H1 (cell line): Measurements from ENCODE around the gene TRAF3IP3. TPM values are rescaled to one million over a fixed set of nuclear protein-coding genes. Genes with fewer than 3 reads are reported as not detected.

Experiments
- CTCF ChIA-PET: fragments of 300-600 bp; sonication (Branson Sonifier 250); formaldehyde crosslinking; loops from one replicate; lab custom pipeline; 2021; ENCODE audit not compliant: partially characterized antibody; lab: Charles Lee
- POLR2A ChIA-PET: fragments of 300-600 bp; sonication (Branson Sonifier 250); formaldehyde crosslinking; loops from one replicate; lab custom pipeline; 2021; ENCODE audit warnings: inconsistent platforms; ENCODE audit not compliant: partially characterized antibody; lab: Charles Lee
- DNase-seq, 2 experiments: peaks; one replicate each; pipeline versions ENCODE4 v3.0.0 to v3.0.0-alpha.2; 2010 to 2022; ENCODE audit warnings: low spot score in 2 of 2, low read depth in 1 of 2, mixed read lengths in 1 of 2
- FAIRE-seq: peaks from 2 replicates; lab custom pipeline; 2011; peaks lifted over from hg19 to GRCh38; lab: Jason Lieb, UNC
- H2AFZ ChIP-seq: 2 replicates; pipeline ENCODE4 v1.8.1; 2012; ENCODE audit warnings: low read length, inconsistent platforms
- H2AK5ac ChIP-seq: 2 replicates; pipeline ENCODE4 v1.6.1; 2013; ENCODE audit warnings: low read depth, low read length
- H2BK120ac ChIP-seq: replicated peaks from 2 replicates; pipeline ENCODE3; 2013; ENCODE audit warnings: low read depth, low read length, inconsistent platforms
- H2BK12ac ChIP-seq: 2 replicates; pipeline ENCODE4 v1.6.1; 2013; ENCODE audit warnings: low read depth, low read length
- H2BK15ac ChIP-seq: 2 replicates; pipeline ENCODE4 v1.6.1; 2013; ENCODE audit warnings: low read length
- H2BK20ac ChIP-seq: 2 replicates; pipeline ENCODE4 v1.6.1; 2013; ENCODE audit warnings: low read length
- H2BK5ac ChIP-seq: 2 replicates; pipeline ENCODE4 v1.6.1; 2013; ENCODE audit warnings: low read depth, low read length
- H3K14ac ChIP-seq: 2 replicates; pipeline ENCODE4 v1.6.1; 2013; ENCODE audit warnings: inconsistent platforms; ENCODE audit not compliant: insufficient read length
- H3K18ac ChIP-seq: 2 replicates; pipeline ENCODE4 v1.6.1; 2013; ENCODE audit warnings: low read length; ENCODE audit errors: extremely low read depth
- H3K23ac ChIP-seq: 2 replicates; pipeline ENCODE4 v1.6.1; 2013; ENCODE audit warnings: inconsistent platforms; ENCODE audit not compliant: insufficient read length
- H3K23me2 ChIP-seq: 2 replicates; pipeline ENCODE4 v1.6.1; 2013; ENCODE audit warnings: low read depth, low read length
- H3K27ac ChIP-seq: 2 replicates; pipeline ENCODE4 v1.6.1; 2011; ENCODE audit warnings: low read depth, low read length, inconsistent platforms
- H3K27me3 ChIP-seq, 4 experiments: replicated peaks in 1 of 4; 1 replicate in 1 of 4; 2 replicates in 3 of 4; pipeline versions ENCODE4 v1.6.1 to v1.8.1; 2011 to 2013; ENCODE audit warnings: low read length in 3 of 4, mild to moderate bottlenecking in 3 of 4, inconsistent platforms in 2 of 4, mixed read lengths in 2 of 4, moderate library complexity in 1 of 4; ENCODE audit not compliant: control insufficient read depth in 3 of 4, insufficient read depth in 3 of 4; ENCODE audit errors: extremely low read depth in 1 of 4
- H3K36me3 ChIP-seq, 4 experiments: 2 replicates each; pipeline versions ENCODE4 v1.6.1 to v1.8.1; 2011 to 2013; ENCODE audit warnings: mild to moderate bottlenecking in 4 of 4, low read length in 3 of 4, moderate library complexity in 2 of 4, control low read depth in 1 of 4, inconsistent platforms in 1 of 4; ENCODE audit not compliant: insufficient read depth in 4 of 4, control insufficient read depth in 2 of 4
- H3K4ac ChIP-seq: replicated peaks from 2 replicates; pipeline ENCODE3; 2013; ENCODE audit warnings: low read length, low read depth, mixed read lengths, inconsistent platforms; ENCODE audit not compliant: insufficient read length
- H3K4me1 ChIP-seq, 4 experiments: replicated peaks in 1 of 4; 1 replicate in 1 of 4; 2 replicates in 3 of 4; pipeline versions ENCODE4 v1.6.1 to v1.8.1; 2011 to 2013; ENCODE audit warnings: low read length in 3 of 4, inconsistent platforms in 2 of 4, mixed read lengths in 1 of 4; ENCODE audit not compliant: insufficient read depth in 4 of 4, control insufficient read depth in 3 of 4
- H3K4me2 ChIP-seq, 2 experiments: 2 replicates each; pipeline versions ENCODE4 v1.6.1 to v1.8.1; 2011 to 2013; ENCODE audit warnings: low read depth in 2 of 2, low read length in 2 of 2, control low read depth in 1 of 2, inconsistent platforms in 1 of 2, mild to moderate bottlenecking in 1 of 2; ENCODE audit not compliant: insufficient read depth in 1 of 2
- H3K4me3 ChIP-seq, 4 experiments: fragments of 200-600, 300-600 bp in 1 of 4; sonication (generic), shearing (Covaris generic), sonication (Bioruptor Twin) in 1 of 4; 2 replicates each; pipeline versions ENCODE4 v1.5.1 to v1.8.1; 2011 to 2016; ENCODE audit warnings: low read length in 4 of 4, low read depth in 3 of 4, control low read depth in 2 of 4, inconsistent platforms in 2 of 4, mild to moderate bottlenecking in 2 of 4, mixed read lengths in 1 of 4, moderate library complexity in 1 of 4; ENCODE audit not compliant: insufficient read depth in 2 of 4; ENCODE audit errors: extremely low read depth in 1 of 4
- H3K56ac ChIP-seq: replicated peaks from 2 replicates; pipeline ENCODE3; 2013; ENCODE audit warnings: low read depth, mild to moderate bottlenecking, mixed read lengths, low read length, inconsistent platforms; ENCODE audit not compliant: insufficient read length
- H3K79me1 ChIP-seq: 2 replicates; pipeline ENCODE4 v1.6.1; 2013; ENCODE audit warnings: low read depth, low read length, control low read depth
- H3K79me2 ChIP-seq, 2 experiments: 2 replicates each; pipeline versions ENCODE4 v1.6.1 to v1.8.1; 2012 to 2013; ENCODE audit warnings: low read length in 2 of 2, mild to moderate bottlenecking in 2 of 2, inconsistent platforms in 1 of 2; ENCODE audit not compliant: insufficient read depth in 2 of 2, control insufficient read depth in 1 of 2
- H3K9ac ChIP-seq, 4 experiments: replicated peaks in 1 of 4; 1 replicate in 1 of 4; 2 replicates in 3 of 4; pipeline versions ENCODE4 v1.6.1 to v1.8.1; 2011 to 2013; ENCODE audit warnings: low read depth in 3 of 4, low read length in 3 of 4, control low read depth in 2 of 4, mild to moderate bottlenecking in 2 of 4, moderate library complexity in 2 of 4, inconsistent platforms in 1 of 4; ENCODE audit errors: extremely low read depth in 1 of 4
- H3K9me3 ChIP-seq, 2 experiments: 2 replicates each; pipeline versions ENCODE4 v1.6.1 to v1.8.1; 2012 to 2013; ENCODE audit warnings: mild to moderate bottlenecking in 2 of 2, moderate library complexity in 2 of 2, control low read depth in 1 of 2, inconsistent platforms in 1 of 2, low read depth in 1 of 2, low read length in 1 of 2, mixed read lengths in 1 of 2; ENCODE audit not compliant: insufficient read depth in 2 of 2
- H4K20me1 ChIP-seq, 2 experiments: replicated peaks in 1 of 2; 2 replicates each; pipeline versions ENCODE3 to v1.8.1; 2011 to 2013; ENCODE audit warnings: inconsistent platforms in 2 of 2, low read length in 2 of 2, mild to moderate bottlenecking in 1 of 2; ENCODE audit not compliant: insufficient read depth in 2 of 2, control insufficient read depth in 1 of 2
- H4K5ac ChIP-seq: 2 replicates; pipeline ENCODE4 v1.6.1; 2013; ENCODE audit warnings: low read length, low read depth, mixed read lengths, inconsistent platforms; ENCODE audit not compliant: insufficient read length
- H4K8ac ChIP-seq: 2 replicates; pipeline ENCODE4 v1.8.0; 2013; ENCODE audit warnings: mild to moderate bottlenecking, moderate library complexity, low read length, inconsistent platforms; ENCODE audit not compliant: insufficient read depth; ENCODE audit errors: extremely low read depth
- H4K91ac ChIP-seq: replicated peaks from 2 replicates; pipeline ENCODE3; 2013; ENCODE audit warnings: low read length, mixed read lengths, inconsistent platforms; ENCODE audit not compliant: insufficient read length
- CBX5 ChIP-seq: fragments of 300-800, 300-1000 bp; sonication (generic); IDR thresholded peaks from 2 replicates; pipeline ENCODE4 v1.7.1; 2016; ENCODE audit warnings: antibody characterized with exemption, low read length, low read depth
- CHD1 ChIP-seq: IDR thresholded peaks from 2 replicates; pipeline ENCODE4 v1.6.1; 2012; ENCODE audit warnings: low read depth, low read length, improper control_type of control experiment
- FOSL1 ChIP-seq: IDR thresholded peaks from 2 replicates; pipeline ENCODE4 v1.6.1; 2011; ENCODE audit warnings: mild to moderate bottlenecking, low read depth, low read length, moderate library complexity; ENCODE audit not compliant: insufficient read depth
- MAFK ChIP-seq: IDR thresholded peaks from 2 replicates; pipeline ENCODE4 v1.6.1; 2012; ENCODE audit warnings: low read depth, mild to moderate bottlenecking, improper control_type of control experiment, low read length
- SAP30 ChIP-seq: fragments of 300-600 bp; sonication (generic); IDR thresholded peaks from 2 replicates; pipeline ENCODE4 v1.7.1; 2012; ENCODE audit warnings: low read length, moderate library complexity, mild to moderate bottlenecking, inconsistent platforms; ENCODE audit not compliant: insufficient read depth, insufficient replicate concordance
- SIRT6 ChIP-seq: IDR thresholded peaks from one replicate; pipeline ENCODE4 v1.7.1; 2012; ENCODE audit warnings: low read length, inconsistent platforms
- SIX5 ChIP-seq: IDR thresholded peaks from 2 replicates; pipeline ENCODE4 v1.6.1; 2011; ENCODE audit warnings: mild to moderate bottlenecking, low read depth, low read length
- TAF7 ChIP-seq: optimal IDR thresholded peaks from 2 replicates; pipeline ENCODE3; 2011; ENCODE audit warnings: low read depth, mild to moderate bottlenecking, inconsistent platforms, low read length, moderate library complexity, borderline replicate concordance
- TCF12 ChIP-seq: IDR thresholded peaks from 2 replicates; pipeline ENCODE4 v1.6.1; 2011; ENCODE audit warnings: low read depth, mild to moderate bottlenecking, low read length
- USF2 ChIP-seq: IDR thresholded peaks from 2 replicates; pipeline ENCODE4 v1.6.1; 2011; ENCODE audit warnings: low read length, improper control_type of control experiment
- WGBS, 2 experiments: shearing (Covaris generic) in 1 of 2; methylation state at CpG; one replicate each; pipeline versions ENCODE4 v1.1.6 to v1.1.7; 2013 to 2015; ENCODE audit warnings: low lambda C conversion rate in 2 of 2, mixed read lengths in 2 of 2, inconsistent platforms in 1 of 2, low coverage in 1 of 2, missing lambda C conversion rate in 1 of 2; ENCODE audit not compliant: insufficient replicate concordance in 2 of 2, insufficient coverage in 1 of 2, insufficient read length in 1 of 2; ENCODE audit errors: extremely low coverage in 1 of 2, missing lambda C conversion rate in 1 of 2; 5-methylcytosine and 5-hydroxymethylcytosine counted together
- polyA plus RNA-seq, 7 experiments: library from polyadenylated mRNA; depleted of rRNA in 3 of 7; stranded (reverse) in 5 of 7; unstranded in 2 of 7; fragments of >200 nt in 5 of 7; fragments of 200-250 nt in 2 of 7; gene quantifications; 1 replicate in 5 of 7; 2 replicates in 1 of 7; 4 replicates in 1 of 7; pipeline versions ENCODE4 v1.2.1 to v1.2.3, GENCODE V29; 2011 to 2013; ENCODE audit warnings: missing spikeins in 2 of 7, mixed read lengths in 2 of 7
- total RNA-seq: library from RNA; stranded (reverse); fragmentation: NEBNext Ultra II Directional; extraction: Animal tissue kit (Norgen Biotek cat#: 25700); gene quantifications from 2 replicates; pipeline ENCODE4 v1.2.1, GENCODE V29; 2021

The TRAF3IP3 gene
- total and polyA plus RNA-seq, 2 of the 8 experiments (the other 6 are each of a cell fraction or from before 2014, with no cell fraction given), result not detected

DNA sequence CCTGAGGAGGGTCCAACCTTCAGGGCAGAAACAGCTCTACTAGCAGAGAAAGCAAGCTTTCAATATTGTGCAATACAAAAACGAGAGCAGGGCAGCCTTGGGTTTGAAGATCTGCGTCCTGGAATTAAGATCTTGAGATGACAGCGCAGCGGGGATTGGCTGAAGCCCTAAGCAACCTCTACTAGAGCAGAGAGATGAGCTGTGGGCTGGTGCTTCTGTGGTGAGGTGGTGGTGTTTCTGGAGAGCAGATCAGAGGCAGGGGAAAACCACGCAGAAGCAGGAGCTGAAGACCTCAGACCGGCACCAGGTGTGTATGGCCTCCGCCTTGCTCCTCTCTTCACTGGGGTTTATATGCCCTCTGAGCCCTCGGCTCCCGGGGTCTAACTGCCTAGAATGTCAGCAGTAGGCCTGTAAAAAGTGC is 12.5 kb downstream of the TRAF3IP3 start:
- peaks cover 0 to 11% of the 10 kb centered on the region in 2 experiments for H4K20me1 ChIP-seq
- H4K8ac ChIP-seq, result no peak overlapping the region
- peaks cover 5 to 8% of the 10 kb centered on the region in 2 experiments; a peak in 2 of 4 replicates for H3K9me3 ChIP-seq
- no peaks in the 10 kb centered on the region; a peak in 1 of 7 replicates for H3K4me1 ChIP-seq
- H2BK120ac ChIP-seq, result no peak overlapping the region
- H2BK12ac ChIP-seq, result no peak overlapping the region
- H4K91ac ChIP-seq, result no peak overlapping the region
- H3K79me2 ChIP-seq, result no peaks in the 10 kb centered on the region
- no peak overlapping the region for H4K5ac ChIP-seq
- no peak overlapping the region for H3K23ac ChIP-seq
- H3K79me1 ChIP-seq, result no peaks in the 10 kb centered on the region
- DNase-seq, result no peak
- H3K4ac ChIP-seq, result no peak overlapping the region
- no peaks in the 10 kb centered on the region; a peak in 1 of 8 replicates for H3K36me3 ChIP-seq
- no peak overlapping the region for H2BK15ac ChIP-seq
- peaks cover 0 to 2% (median 0%) of the 10 kb centered on the region in 4 experiments; a peak in 2 of 7 replicates for H3K27me3 ChIP-seq
- H2BK5ac ChIP-seq, result no peak overlapping the region
- no peak overlapping the region for H2AK5ac ChIP-seq
- H3K18ac ChIP-seq, result no peak overlapping the region
- no peak for FAIRE-seq
- H3K14ac ChIP-seq, result no peak overlapping the region
- no peak overlapping the region for H3K9ac ChIP-seq
- CTCF ChIA-PET, result interaction anchor here (0.5 to 3.1 kb wide), 6 partner anchors 8 to 202 kb away, joined by 3 to 14 read pairs (median 4); partner anchors contain the start of genes C1orf74 and UTP25
- H3K4me2 ChIP-seq, result no peak overlapping the region
- H3K27ac ChIP-seq, result no peak overlapping the region
- peaks cover 13% of the 10 kb centered on the region; the same call in 1 of the 2 replicates for H3K23me2 ChIP-seq
- 96% methylated on average over 9 of the region's 9 CpGs; no CpG with 5 or more reads in 1 of the 2 experiments for WGBS, 2 experiments
- no peak overlapping the region for H3K4me3 ChIP-seq
- H3K56ac ChIP-seq, result no peak overlapping the region
- no peak overlapping the region for H2AFZ ChIP-seq
- no peak overlapping the region for H2BK20ac ChIP-seq
- POLR2A ChIA-PET, result no interaction called here
- no peak for TF ChIP-seq CHD1
- TF ChIP-seq TAF7, result no peak
- TF ChIP-seq TCF12, result no peak
- no peak for TF ChIP-seq FOSL1
- no peak for TF ChIP-seq SIX5
- no peak for TF ChIP-seq MAFK
- TF ChIP-seq USF2, result no peak
- no peak for TF ChIP-seq SIRT6
- no peak for TF ChIP-seq SAP30
- TF ChIP-seq CBX5, result no peak
